OCI-LY7 (cell line): ENCODE data around the gene MTHFD1L. TPM values are rescaled to one million over a fixed set of nuclear protein-coding genes. Genes with fewer than 3 reads are reported as not detected.

Experiments used
- BruUV-seq: library from RNA; stranded (reverse); fragments of 400-500 nt; replicated peaks from 2 replicates; lab custom pipeline; 2021; lab: Mats Ljungman, UMichigan
- CTCF ChIA-PET: fragments of 300-600 bp; sonication (Branson Sonifier 250); formaldehyde crosslinking; loops from one replicate; lab custom pipeline; 2022; ENCODE audit warnings: antibody characterized with exemption; ENCODE audit not compliant: unreplicated experiment; lab: Charles Lee
- POLR2A ChIA-PET: fragments of 300-600 bp; sonication (Branson Sonifier 250); formaldehyde crosslinking; loops from one replicate; lab custom pipeline; 2022; ENCODE audit warnings: antibody characterized with exemption; lab: Charles Lee
- DNase-seq: peaks from one replicate; pipeline ENCODE4 v3.0.0-alpha.2; 2015; ENCODE audit warnings: low spot score
- H2AFZ ChIP-seq: fragments of 200-600 bp; sonication (generic), shearing (Covaris generic); 2 replicates; pipeline ENCODE4 v1.6.1; 2014; ENCODE audit warnings: mild to moderate bottlenecking, antibody characterized with exemption, low read length, moderate library complexity
- H3K27ac ChIP-seq: fragments of 200-600 bp; sonication (generic); 2 replicates; pipeline ENCODE4 v1.5.1; 2014; ENCODE audit warnings: mixed run types, low read depth, mild to moderate bottlenecking, moderate library complexity, low read length, inconsistent platforms; ENCODE audit not compliant: poor library complexity, severe bottlenecking
- H3K36me3 ChIP-seq: fragments of 200-600 bp; sonication (generic); 2 replicates; pipeline ENCODE4 v1.6.1; 2014; ENCODE audit warnings: mild to moderate bottlenecking, antibody characterized with exemption, low read length, moderate library complexity, mixed read lengths; ENCODE audit not compliant: insufficient read depth
- H3K4me1 ChIP-seq: fragments of 200-600 bp; sonication (generic); 2 replicates; pipeline ENCODE4 v1.5.1; 2014; ENCODE audit warnings: mild to moderate bottlenecking, low read length; ENCODE audit not compliant: insufficient read depth, poor library complexity, severe bottlenecking
- H3K4me2 ChIP-seq: fragments of 200-600 bp; sonication (generic); 2 replicates; pipeline ENCODE4 v1.6.1; 2014; ENCODE audit warnings: mild to moderate bottlenecking, low read length
- H3K4me3 ChIP-seq: fragments of 200-600 bp; sonication (generic); 2 replicates; pipeline ENCODE4 v1.5.1; 2014; ENCODE audit warnings: mild to moderate bottlenecking, low read depth, low read length; ENCODE audit not compliant: poor library complexity, severe bottlenecking
- H3K79me2 ChIP-seq: fragments of 200-600 bp; sonication (generic); 2 replicates; pipeline ENCODE4 v1.6.1; 2016; ENCODE audit warnings: low read depth, mild to moderate bottlenecking, low read length, moderate library complexity, mixed read lengths; ENCODE audit not compliant: insufficient read depth
- H3K9me2 ChIP-seq: fragments of 200-600 bp; sonication (generic); 2 replicates; pipeline ENCODE4 v1.6.1; 2016; ENCODE audit warnings: mild to moderate bottlenecking, low read length, mixed read lengths; ENCODE audit not compliant: insufficient read depth
- H3K9me3 ChIP-seq: fragments of 200-600 bp; sonication (generic); 2 replicates; pipeline ENCODE4 v1.6.1; 2014; ENCODE audit warnings: mild to moderate bottlenecking, mixed run types, low read length, mixed read lengths
- H4K20me1 ChIP-seq: fragments of 200-600 bp; sonication (generic); 2 replicates; pipeline ENCODE4 v1.6.1; 2014; ENCODE audit warnings: mild to moderate bottlenecking, antibody characterized with exemption, low read length, moderate library complexity, mixed read lengths; ENCODE audit not compliant: insufficient read depth
- EZH2phosphoT487 ChIP-seq: fragments of 200-600 bp; sonication (generic); IDR thresholded peaks from 2 replicates; pipeline ENCODE4 v1.6.1; 2018; ENCODE audit warnings: low read depth, borderline replicate concordance, mild to moderate bottlenecking, mixed run types, antibody characterized with exemption, low read length, moderate library complexity, mixed read lengths
- intact Hi-C: fragments of 100-400 bp; cut with micrococcal nuclease; formaldehyde crosslinking; loops from one replicate; pipeline ENCODE4 v1.10.0; 2022; ENCODE audit not compliant: unreplicated experiment
- total RNA-seq, 2 experiments: library from RNA; depleted of rRNA in 1 of 2; stranded (reverse); fragments of >200 nt in 1 of 2; shearing (Covaris generic) in 1 of 2; gene quantifications; 2 replicates each; pipeline ENCODE4 v1.2.3, GENCODE V29; 2014 to 2022
- TF ChIP-seq, protein P1 (sequence below): fragments of 200-600 bp; sonication (generic); conservative IDR thresholded peaks from 2 replicates; pipeline ENCODE4 v1.5.1; 2014; ENCODE audit warnings: mild to moderate bottlenecking, antibody characterized with exemption, low read length, moderate library complexity, mixed read lengths

The MTHFD1L gene
- total RNA-seq, 2 experiments from 2014 or later: 68.4 to 144 TPM

DNA sequence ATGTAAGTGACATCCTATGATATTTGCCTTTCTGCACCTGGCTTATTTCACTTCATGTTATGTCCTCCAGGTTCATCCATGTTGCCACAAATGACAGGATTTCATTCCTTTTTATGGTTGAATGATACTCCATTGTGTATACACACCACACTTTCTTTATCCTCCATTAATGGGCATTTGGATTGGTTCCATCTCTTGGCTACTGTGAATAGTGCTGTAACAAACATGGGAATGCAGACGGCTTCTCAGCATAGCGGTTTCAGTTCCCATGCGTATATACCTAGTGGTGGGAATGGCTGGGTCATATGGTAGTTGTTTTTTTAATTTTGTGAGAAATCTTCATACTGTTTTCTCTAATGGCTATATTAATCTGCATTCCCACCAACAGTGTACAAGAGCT, 14.8 kb downstream of the MTHFD1L start:
- Histone ChIP-seq H2AFZ (no peak overlapping the region), H3K4me2 (no peak overlapping the region), H3K4me1 (no peaks in the 10 kb centered on the region), H4K20me1 (peaks cover 5% of the 10 kb centered on the region; the same call in 1 of the 2 replicates), H3K27ac (no peak overlapping the region), H3K9me2 (no peaks in the 10 kb centered on the region), H3K9me3 (no peaks in the 10 kb centered on the region), H3K36me3 (peaks cover 93% of the 10 kb centered on the region), H3K4me3 (no peak overlapping the region), H3K79me2 (peaks cover 47% of the 10 kb centered on the region)
- intact Hi-C loops: no loop called here
- POLR2A ChIA-PET: no interaction called here
- CTCF ChIA-PET: no interaction called here
- no TSS peak for BruUV-seq
- DNase-seq: no peak
- TF ChIP-seq, protein P1, sequence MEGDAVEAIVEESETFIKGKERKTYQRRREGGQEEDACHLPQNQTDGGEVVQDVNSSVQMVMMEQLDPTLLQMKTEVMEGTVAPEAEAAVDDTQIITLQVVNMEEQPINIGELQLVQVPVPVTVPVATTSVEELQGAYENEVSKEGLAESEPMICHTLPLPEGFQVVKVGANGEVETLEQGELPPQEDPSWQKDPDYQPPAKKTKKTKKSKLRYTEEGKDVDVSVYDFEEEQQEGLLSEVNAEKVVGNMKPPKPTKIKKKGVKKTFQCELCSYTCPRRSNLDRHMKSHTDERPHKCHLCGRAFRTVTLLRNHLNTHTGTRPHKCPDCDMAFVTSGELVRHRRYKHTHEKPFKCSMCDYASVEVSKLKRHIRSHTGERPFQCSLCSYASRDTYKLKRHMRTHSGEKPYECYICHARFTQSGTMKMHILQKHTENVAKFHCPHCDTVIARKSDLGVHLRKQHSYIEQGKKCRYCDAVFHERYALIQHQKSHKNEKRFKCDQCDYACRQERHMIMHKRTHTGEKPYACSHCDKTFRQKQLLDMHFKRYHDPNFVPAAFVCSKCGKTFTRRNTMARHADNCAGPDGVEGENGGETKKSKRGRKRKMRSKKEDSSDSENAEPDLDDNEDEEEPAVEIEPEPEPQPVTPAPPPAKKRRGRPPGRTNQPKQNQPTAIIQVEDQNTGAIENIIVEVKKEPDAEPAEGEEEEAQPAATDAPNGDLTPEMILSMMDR: no peak
- no peak for TF ChIP-seq EZH2phosphoT487

DNA sequence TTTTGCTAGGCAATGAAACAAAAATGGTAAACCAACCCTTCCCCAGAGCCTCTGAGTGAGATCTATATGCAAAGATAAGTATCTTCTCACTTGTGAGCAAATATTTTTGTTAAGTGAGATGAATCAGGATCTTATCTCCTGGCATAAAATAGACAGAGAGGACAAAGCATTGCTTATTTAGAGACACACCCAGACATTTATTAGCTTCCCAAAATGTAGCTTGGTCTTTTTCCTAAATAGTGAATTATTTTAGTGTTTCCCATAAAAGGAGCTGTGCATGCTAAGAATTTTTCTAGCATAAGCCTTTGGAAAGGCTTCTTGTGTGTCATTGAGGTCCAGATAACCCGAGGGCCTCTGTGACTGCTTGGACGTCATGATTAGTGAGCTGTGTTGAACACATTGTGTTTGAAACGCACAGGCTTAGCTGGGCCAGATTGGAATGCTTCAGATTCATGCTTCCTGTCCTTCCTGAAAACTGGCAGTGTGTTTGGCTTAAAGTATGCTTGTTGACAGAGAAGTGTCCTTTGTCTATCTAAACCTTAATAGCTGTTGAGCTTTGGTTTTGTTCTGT, 16.5 kb downstream of the MTHFD1L start:
- TF ChIP-seq, protein P1: no peak
- TF ChIP-seq EZH2phosphoT487: no peak
- H4K20me1 ChIP-seq: no peaks in the 10 kb centered on the region
- H3K4me2 ChIP-seq: no peak overlapping the region
- intact Hi-C loops: no loop called here
- H3K27ac ChIP-seq: no peak overlapping the region
- peaks cover under 1% of the 10 kb centered on the region for H3K4me1 ChIP-seq
- peaks cover 93% of the 10 kb centered on the region for H3K36me3 ChIP-seq
- no peak overlapping the region for H3K4me3 ChIP-seq
- H3K9me3 ChIP-seq: no peaks in the 10 kb centered on the region
- H2AFZ ChIP-seq: no peak overlapping the region
- POLR2A ChIA-PET: interaction anchor here (0.5 to 1.2 kb wide), 2 partner anchors 17 to 409 kb away, joined by 3 read pairs; partner anchors contain the start of gene MTHFD1L
- no peaks in the 10 kb centered on the region for H3K9me2 ChIP-seq
- H3K79me2 ChIP-seq: peaks cover 33% of the 10 kb centered on the region
- BruUV-seq: no TSS peak
- DNase-seq: no peak
- CTCF ChIA-PET: interaction anchor here (0.9 kb wide), 1 partner anchor 10 kb away, joined by 3 read pairs; no protein-coding TSS in a partner anchor

DNA sequence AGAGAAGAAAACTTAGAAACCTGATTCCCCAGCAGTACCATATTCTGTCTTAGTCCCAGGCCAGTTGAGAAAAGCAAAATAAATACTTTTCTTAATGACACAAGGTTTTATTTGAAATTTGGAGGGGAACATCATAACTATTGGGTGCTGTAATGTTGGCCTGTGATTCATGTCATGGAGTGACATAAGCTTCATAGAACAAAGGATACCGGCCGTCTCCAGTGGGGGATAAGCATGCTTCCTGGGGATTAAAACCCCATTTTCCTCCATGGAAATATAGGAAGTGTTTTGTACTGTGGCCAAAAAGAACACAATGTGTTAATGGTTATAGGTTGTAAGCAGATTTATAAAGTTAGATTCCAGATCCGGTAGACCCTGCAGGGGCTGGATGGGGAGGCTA, 18.0 kb downstream of the MTHFD1L start:
- peaks cover 33% of the 10 kb centered on the region for H3K79me2 ChIP-seq
- H3K36me3 ChIP-seq: peaks cover 94% of the 10 kb centered on the region
- POLR2A ChIA-PET: no interaction called here
- no peaks in the 10 kb centered on the region for H3K9me2 ChIP-seq
- intact Hi-C loops: no loop called here
- H3K4me1 ChIP-seq: peaks cover 15% of the 10 kb centered on the region
- peaks cover 3% of the 10 kb centered on the region; the same call in 1 of the 2 replicates for H4K20me1 ChIP-seq
- H3K9me3 ChIP-seq: no peaks in the 10 kb centered on the region
- no peak for TF ChIP-seq EZH2phosphoT487
- TF ChIP-seq, protein P1: no peak
- no TSS peak for BruUV-seq
- no peak for DNase-seq
- CTCF ChIA-PET: no interaction called here
- H3K4me3 ChIP-seq: no peak overlapping the region
- H3K27ac ChIP-seq: no peak overlapping the region
- no peak overlapping the region for H3K4me2 ChIP-seq
- H2AFZ ChIP-seq: no peak overlapping the region
